Measurements from ENCODE around the gene NIBAN1.

The NIBAN1 gene

GRCh38 chr1:185016880-185017279 is 42.6 kb upstream of the NIBAN1 start:
- TF ChIP-seq, protein P1, sequence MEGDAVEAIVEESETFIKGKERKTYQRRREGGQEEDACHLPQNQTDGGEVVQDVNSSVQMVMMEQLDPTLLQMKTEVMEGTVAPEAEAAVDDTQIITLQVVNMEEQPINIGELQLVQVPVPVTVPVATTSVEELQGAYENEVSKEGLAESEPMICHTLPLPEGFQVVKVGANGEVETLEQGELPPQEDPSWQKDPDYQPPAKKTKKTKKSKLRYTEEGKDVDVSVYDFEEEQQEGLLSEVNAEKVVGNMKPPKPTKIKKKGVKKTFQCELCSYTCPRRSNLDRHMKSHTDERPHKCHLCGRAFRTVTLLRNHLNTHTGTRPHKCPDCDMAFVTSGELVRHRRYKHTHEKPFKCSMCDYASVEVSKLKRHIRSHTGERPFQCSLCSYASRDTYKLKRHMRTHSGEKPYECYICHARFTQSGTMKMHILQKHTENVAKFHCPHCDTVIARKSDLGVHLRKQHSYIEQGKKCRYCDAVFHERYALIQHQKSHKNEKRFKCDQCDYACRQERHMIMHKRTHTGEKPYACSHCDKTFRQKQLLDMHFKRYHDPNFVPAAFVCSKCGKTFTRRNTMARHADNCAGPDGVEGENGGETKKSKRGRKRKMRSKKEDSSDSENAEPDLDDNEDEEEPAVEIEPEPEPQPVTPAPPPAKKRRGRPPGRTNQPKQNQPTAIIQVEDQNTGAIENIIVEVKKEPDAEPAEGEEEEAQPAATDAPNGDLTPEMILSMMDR (IDR thresholded peaks at IDR 0.05; ENCODE audit: low read depth, low read length) = no peak
- TF ChIP-seq EZH2phosphoT487 (IDR thresholded peaks at IDR 0.05; ENCODE audit: low read depth) = no peak
- no peak overlapping the region for H3K4me2 ChIP-seq (ENCODE audit: low read length)
- no peaks in the 10 kb centered on the region for H4K20me1 ChIP-seq (ENCODE audit: insufficient read depth, low read length)
- H3K79me2 ChIP-seq (ENCODE audit: low read length) = no peaks in the 10 kb centered on the region
- H3K27ac ChIP-seq (ENCODE audit: low read length) = no peak overlapping the region
- H2AFZ ChIP-seq (ENCODE audit: low read depth, low read length) = no peak overlapping the region
- H3K36me3 ChIP-seq (replicated peaks; ENCODE audit: low read depth, low read length) = no peaks in the 10 kb centered on the region
- H3K4me3 ChIP-seq (ENCODE audit: low read length) = no peak overlapping the region
- no peaks in the 10 kb centered on the region for H3K9me3 ChIP-seq (ENCODE audit: insufficient read depth, low read length)
- H3K27me3 ChIP-seq (ENCODE audit: low read depth, low read length) = no peaks in the 10 kb centered on the region
- H3K9ac ChIP-seq (ENCODE audit: low read length) = no peak overlapping the region
- H3K4me1 ChIP-seq (ENCODE audit: low read length) = peaks cover 16% of the 10 kb centered on the region

- Histone ChIP-seq H3K4me1 (ENCODE audit: low read length) (peaks cover 16% of the 10 kb centered on the region), H3K4me3 (ENCODE audit: low read length) (no peak overlapping the region), H3K36me3 (replicated peaks; ENCODE audit: low read depth, low read length) (no peaks in the 10 kb centered on the region), H3K27me3 (ENCODE audit: low read depth, low read length) (no peaks in the 10 kb centered on the region), H3K27ac (ENCODE audit: low read length) (no peak overlapping the region), H3K4me2 (ENCODE audit: low read length) (no peak overlapping the region), H3K9ac (ENCODE audit: low read length) (no peak overlapping the region), H3K79me2 (ENCODE audit: low read length) (no peaks in the 10 kb centered on the region), H3K9me3 (ENCODE audit: insufficient read depth, low read length) (no peaks in the 10 kb centered on the region), H4K20me1 (ENCODE audit: insufficient read depth, low read length) (no peaks in the 10 kb centered on the region), H2AFZ (ENCODE audit: low read depth, low read length) (no peak overlapping the region)
- TF ChIP-seq EZH2phosphoT487 (IDR thresholded peaks at IDR 0.05; ENCODE audit: low read depth) = no peak
- TF ChIP-seq, protein P1 (IDR thresholded peaks at IDR 0.05; ENCODE audit: low read depth, low read length) = no peak
Observed at GRCh38 chr1:185015631-185016030, 41.3 kb upstream of the NIBAN1 start.

DNA sequence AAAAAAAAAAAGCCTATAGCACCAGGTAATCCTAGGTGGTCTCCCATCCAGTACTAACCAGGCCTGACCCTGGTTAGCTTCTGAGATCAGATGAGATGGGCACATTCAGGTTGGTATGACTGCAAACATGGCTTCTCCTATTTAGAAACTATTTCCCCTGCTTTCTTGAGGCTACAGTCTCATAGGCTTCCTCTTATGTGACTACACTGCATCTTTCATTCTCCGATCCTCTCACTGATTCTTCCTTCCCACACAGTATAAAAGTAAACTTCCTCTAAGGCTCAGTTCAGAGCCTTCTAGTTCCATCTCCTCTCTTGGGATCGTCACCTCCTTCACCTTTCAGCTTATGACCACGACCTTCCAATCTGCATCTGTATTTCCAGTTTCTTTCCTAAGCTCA is 40.6 kb upstream of the NIBAN1 start:
- Histone ChIP-seq H3K9me3 (ENCODE audit: insufficient read depth, low read length) (no peaks in the 10 kb centered on the region), H4K20me1 (ENCODE audit: insufficient read depth, low read length) (no peaks in the 10 kb centered on the region), H3K4me3 (ENCODE audit: low read length) (no peak overlapping the region), H3K4me1 (ENCODE audit: low read length) (peaks cover 16% of the 10 kb centered on the region), H3K9ac (ENCODE audit: low read length) (no peak overlapping the region), H3K27me3 (ENCODE audit: low read depth, low read length) (no peaks in the 10 kb centered on the region), H3K79me2 (ENCODE audit: low read length) (no peaks in the 10 kb centered on the region), H2AFZ (ENCODE audit: low read depth, low read length) (peak overlapping the region; percentile 42; the same call in 1 of the 2 replicates), H3K4me2 (ENCODE audit: low read length) (no peak overlapping the region), H3K27ac (ENCODE audit: low read length) (no peak overlapping the region), H3K36me3 (replicated peaks; ENCODE audit: low read depth, low read length) (no peaks in the 10 kb centered on the region)
- TF ChIP-seq, protein P1 (IDR thresholded peaks at IDR 0.05; ENCODE audit: low read depth, low read length) = no peak
- TF ChIP-seq EZH2phosphoT487 (IDR thresholded peaks at IDR 0.05; ENCODE audit: low read depth) = no peak

DNA sequence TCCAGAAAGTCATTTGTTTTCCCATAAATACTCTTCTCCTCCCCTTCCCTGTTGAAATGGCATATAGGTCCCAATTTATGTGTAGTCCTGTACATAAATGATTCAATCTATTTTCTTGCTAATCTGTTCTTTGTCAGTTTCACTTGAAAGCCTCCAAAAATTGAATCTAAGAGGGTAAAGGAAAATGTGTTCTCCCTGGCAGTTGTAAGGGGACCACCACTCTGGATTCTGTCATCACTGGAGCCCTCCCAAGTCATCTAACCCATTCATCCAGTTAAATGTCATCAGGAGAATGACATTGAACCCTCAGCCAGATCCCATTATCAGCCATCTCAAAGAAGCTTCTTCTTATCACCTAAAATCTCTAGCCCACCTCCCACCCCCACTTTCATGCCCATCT is 36.1 kb upstream of the NIBAN1 start:
- Histone ChIP-seq H3K36me3 (replicated peaks; ENCODE audit: low read depth, low read length) (no peaks in the 10 kb centered on the region), H3K79me2 (ENCODE audit: low read length) (no peaks in the 10 kb centered on the region), H2AFZ (ENCODE audit: low read depth, low read length) (no peak overlapping the region), H4K20me1 (ENCODE audit: insufficient read depth, low read length) (no peaks in the 10 kb centered on the region), H3K4me3 (ENCODE audit: low read length) (no peak overlapping the region), H3K9ac (ENCODE audit: low read length) (no peak overlapping the region), H3K4me1 (ENCODE audit: low read length) (no peaks in the 10 kb centered on the region), H3K9me3 (ENCODE audit: insufficient read depth, low read length) (no peaks in the 10 kb centered on the region), H3K27ac (ENCODE audit: low read length) (no peak overlapping the region), H3K4me2 (ENCODE audit: low read length) (no peak overlapping the region), H3K27me3 (ENCODE audit: low read depth, low read length) (no peaks in the 10 kb centered on the region)
- no peak for TF ChIP-seq EZH2phosphoT487 (IDR thresholded peaks at IDR 0.05; ENCODE audit: low read depth)
- TF ChIP-seq, protein P1 (IDR thresholded peaks at IDR 0.05; ENCODE audit: low read depth, low read length) = no peak

Measured in OCI-LY3 (cell line).